HEK293 (cell line): Measurements from ENCODE around the gene MAGI1.

Experiments used
- CTCF ChIP-seq: fragments of 450-650 bp; formaldehyde crosslinking; IDR thresholded peaks from 2 replicates; pipeline ENCODE4 v1.5.1; 2016; ENCODE audit warnings: missing biosample characterization, missing genetic modification characterization
- GLIS2 ChIP-seq: fragments of 450-650 bp; formaldehyde crosslinking; IDR thresholded peaks from 2 replicates; pipeline ENCODE4 v1.5.1; 2016; ENCODE audit warnings: missing biosample characterization, missing genetic modification characterization
- HOXD13 ChIP-seq: sonication (generic); formaldehyde crosslinking; IDR thresholded peaks from 2 replicates; pipeline ENCODE4 v1.8.0; 2022; ENCODE audit warnings: missing genetic modification reagents, borderline replicate concordance
- KLF8 ChIP-seq: fragments of 450-650 bp; formaldehyde crosslinking; IDR thresholded peaks from 2 replicates; pipeline ENCODE4 v1.5.1; 2016; ENCODE audit warnings: missing biosample characterization, missing genetic modification characterization
- MYNN ChIP-seq: fragments of 450-650 bp; formaldehyde crosslinking; IDR thresholded peaks from 2 replicates; pipeline ENCODE4 v1.5.1; 2016; ENCODE audit warnings: missing biosample characterization, missing genetic modification characterization, borderline replicate concordance
- TSHZ1 ChIP-seq: fragments of 450-650 bp; formaldehyde crosslinking; IDR thresholded peaks from 2 replicates; pipeline ENCODE4 v1.5.1; 2016; ENCODE audit warnings: missing biosample characterization, missing genetic modification characterization, borderline replicate concordance
- ZBTB26 ChIP-seq: fragments of 450-650 bp; formaldehyde crosslinking; optimal IDR thresholded peaks from 2 replicates; pipeline ENCODE3; 2016; ENCODE audit warnings: missing biosample characterization, mild to moderate bottlenecking, missing genetic modification characterization
- ZBTB6 ChIP-seq: fragments of 450-650 bp; formaldehyde crosslinking; IDR thresholded peaks from 2 replicates; pipeline ENCODE4 v1.5.1; 2017; ENCODE audit warnings: missing biosample characterization, missing genetic modification characterization
- ZFP41 ChIP-seq: fragments of 450-650 bp; formaldehyde crosslinking; IDR thresholded peaks from 2 replicates; pipeline ENCODE4 v1.5.1; 2016; ENCODE audit warnings: missing biosample characterization, missing genetic modification characterization, borderline replicate concordance
- ZNF121 ChIP-seq: fragments of 450-650 bp; formaldehyde crosslinking; IDR thresholded peaks from 2 replicates; pipeline ENCODE4 v1.5.1; 2016; ENCODE audit warnings: missing biosample characterization, missing genetic modification characterization
- ZNF202 ChIP-seq: fragments of 450-650 bp; formaldehyde crosslinking; IDR thresholded peaks from 2 replicates; pipeline ENCODE4 v1.5.1; 2016; ENCODE audit warnings: missing biosample characterization, missing genetic modification characterization, borderline replicate concordance
- ZNF221 ChIP-seq: fragments of 450-650 bp; formaldehyde crosslinking; IDR thresholded peaks from 2 replicates; pipeline ENCODE4 v1.5.1; 2017; ENCODE audit warnings: missing biosample characterization, missing genetic modification characterization, borderline replicate concordance
- ZNF248 ChIP-seq: fragments of 450-650 bp; formaldehyde crosslinking; IDR thresholded peaks from 2 replicates; pipeline ENCODE4 v1.5.1; 2017; ENCODE audit warnings: missing biosample characterization, missing genetic modification characterization
- ZNF311 ChIP-seq: fragments of 450-650 bp; formaldehyde crosslinking; IDR thresholded peaks from 2 replicates; pipeline ENCODE4 v1.5.1; 2017; ENCODE audit warnings: missing biosample characterization, missing genetic modification characterization, borderline replicate concordance
- ZNF324 ChIP-seq: fragments of 450-650 bp; formaldehyde crosslinking; IDR thresholded peaks from 2 replicates; pipeline ENCODE4 v1.5.1; 2016; ENCODE audit warnings: missing biosample characterization, missing genetic modification characterization
- ZNF37A ChIP-seq: fragments of 450-650 bp; IDR thresholded peaks from 2 replicates; pipeline ENCODE4 v1.5.1; 2018; ENCODE audit warnings: missing biosample characterization, missing genetic modification characterization
- ZNF473 ChIP-seq: fragments of 450-650 bp; formaldehyde crosslinking; IDR thresholded peaks from 2 replicates; pipeline ENCODE4 v1.5.1; 2017; ENCODE audit warnings: missing biosample characterization, missing genetic modification characterization
- ZNF518A ChIP-seq: fragments of 450-650 bp; formaldehyde crosslinking; conservative IDR thresholded peaks from 2 replicates; pipeline ENCODE4 v1.5.1; 2016; ENCODE audit warnings: low read depth, missing biosample characterization, missing genetic modification characterization
- ZNF645 ChIP-seq: fragments of 450-650 bp; formaldehyde crosslinking; IDR thresholded peaks from 2 replicates; pipeline ENCODE4; 2016; ENCODE audit warnings: missing biosample characterization, missing genetic modification characterization
- ZNF677 ChIP-seq: fragments of 450-650 bp; IDR thresholded peaks from 2 replicates; pipeline ENCODE4 v1.5.0; 2018; ENCODE audit warnings: missing biosample characterization, mild to moderate bottlenecking, missing genetic modification characterization, moderate library complexity
- ZNF777 ChIP-seq: fragments of 450-650 bp; formaldehyde crosslinking; IDR thresholded peaks from 2 replicates; pipeline ENCODE4 v1.5.1; 2017; ENCODE audit warnings: missing biosample characterization, missing genetic modification characterization, borderline replicate concordance
- ZSCAN23 ChIP-seq: fragments of 450-650 bp; formaldehyde crosslinking; IDR thresholded peaks from 2 replicates; pipeline ENCODE4 v1.5.1; 2016; ENCODE audit warnings: missing biosample characterization, missing genetic modification characterization

MAGI1 gene

GRCh38 chr3:65548848-65549625 lies 489.7 kb downstream of the MAGI1 start (continued):
- TF ChIP-seq TSHZ1 (tag by site-specific recombination) (no peak), ZSCAN23 (no peak), ZNF677 (tag by site-specific recombination) (no peak), ZBTB26 (peak; percentile 96), ZNF37A (tag by site-specific recombination) (no peak), MYNN (tag by site-specific recombination) (no peak), GLIS2 (tag by site-specific recombination) (no peak; the same call in 1 of the 2 replicates), ZNF311 (no peak), ZBTB6 (tag by site-specific recombination) (no peak), ZFP41 (no peak), CTCF (tag by site-specific recombination) (no peak), ZNF202 (tag by site-specific recombination) (no peak), KLF8 (tag by site-specific recombination) (no peak), HOXD13 (CRISPR knock-in tag) (no peak), ZNF473 (tag by site-specific recombination) (no peak), ZNF248 (tag by site-specific recombination) (no peak), ZNF221 (no peak), ZNF777 (tag by site-specific recombination) (no peak), ZNF121 (no peak), ZNF324 (tag by site-specific recombination) (no peak), ZNF518A (tag by site-specific recombination) (no peak), ZNF645 (tag by site-specific recombination) (no peak)
